ENCODE data around the gene MEF2A.

GRCh38 chr15:99729920-99730319 lies 164.1 kb downstream of the MEF2A start:
- TF ChIP-seq CTCF (IDR thresholded peaks at IDR 0.05; ENCODE audit: low read length), result peak; percentile 67
- TF ChIP-seq EZH2 (IDR thresholded peaks at IDR 0.05; ENCODE audit: borderline replicate concordance, low read length), result no peak

Measured in OCI-LY1 (cell line).